ENCODE results near the gene UMODL1. TPM values are rescaled to one million over a fixed set of nuclear protein-coding genes. Genes with fewer than 3 reads are reported as not detected.

UMODL1 gene
- total and polyA plus RNA-seq, 2 of the 13 experiments (the other 11 are each of a cell fraction or from before 2014, with no cell fraction given) = not detected

- no peak for TF ChIP-seq POGK (CRISPR knock-in tag; conservative IDR thresholded peaks at IDR 0.05)
- no peak for TF ChIP-seq NR3C1 (CRISPR knock-in tag; IDR thresholded peaks at IDR 0.05)
- no peak for TF ChIP-seq DR1 (CRISPR knock-in tag; IDR thresholded peaks at IDR 0.05)
- TF ChIP-seq CSRNP1 (CRISPR knock-in tag; IDR thresholded peaks at IDR 0.05) = no peak
- TF ChIP-seq KDM4B (CRISPR knock-in tag; IDR thresholded peaks at IDR 0.05) = no peak
- no peak for TF ChIP-seq ZNF335 (CRISPR knock-in tag; IDR thresholded peaks at IDR 0.05)
- no peak for TF ChIP-seq KLF15 (CRISPR knock-in tag; IDR thresholded peaks at IDR 0.05; ENCODE audit: borderline replicate concordance)
Measured at GRCh38 chr21:42062236-42063022, 8.7 kb upstream of the UMODL1 start (continued).

GRCh38 chr21:42063191-42063570, 7.9 kb upstream of the UMODL1 start:
- no peaks in the 10 kb centered on the region for H3K36me3 ChIP-seq (replicated peaks in 1 of 2; ENCODE audit: control insufficient read depth in 1 of 2, insufficient read depth in 2 of 2, low read length in 2 of 2)
- no peaks in the 10 kb centered on the region for H4K20me1 ChIP-seq (ENCODE audit: insufficient read depth, low read length)
- no peak for FAIRE-seq
- H2AFZ ChIP-seq (ENCODE audit: low read length) = no peak overlapping the region
- in situ Hi-C loops (cut with HindIII; ENCODE audit: extremely low pct_ligation_motif_present, low pct_unique_long_range_greater_than_20kb) (no loop called here), intact Hi-C loops (cut with micrococcal nuclease; ENCODE audit: unreplicated experiment) (no loop called here)
- H3K4me3 ChIP-seq (replicated peaks in 1 of 3; ENCODE audit: insufficient read depth in 1 of 3, low read depth in 2 of 3, low read length in 3 of 3) = no peak overlapping the region
- H3K9me3 ChIP-seq (ENCODE audit: low read length) = no peaks in the 10 kb centered on the region
- no peak overlapping the region for H3K27ac ChIP-seq (ENCODE audit: extremely low read length, insufficient read depth, low read length)
- H3K9ac ChIP-seq (ENCODE audit: insufficient read depth, low read depth, low read length) = no peak overlapping the region
- no peaks in the 10 kb centered on the region for H3K79me2 ChIP-seq (ENCODE audit: insufficient read depth, low read length)
- TF ChIP-seq MIXL1 (CRISPR knock-in tag; IDR thresholded peaks at IDR 0.05) (no peak), ATF7 (IDR thresholded peaks at IDR 0.05) (no peak), ATF7 (CRISPR knock-in tag; IDR thresholded peaks at IDR 0.05) (no peak), ADNP (CRISPR knock-in tag; IDR thresholded peaks at IDR 0.05) (no peak), KDM4B (CRISPR knock-in tag; IDR thresholded peaks at IDR 0.05) (no peak), BORCS8-MEF2B (CRISPR knock-in tag; IDR thresholded peaks at IDR 0.05) (no peak)
- peaks cover 22% of the 10 kb centered on the region; the same call in 1 of the 2 replicates for H3K4me1 ChIP-seq (ENCODE audit: insufficient read depth, low read length)
- ChIA-PET CTCF (ENCODE audit: low intra/inter-chr PET ratio, low total read pairs) (no interaction called here), POLR2A (no interaction called here)
- WGBS (ENCODE audit: low lambda C conversion rate) = 0% methylated on average over 1 of the region's 4 CpGs
- H3K4me2 ChIP-seq (ENCODE audit: low read depth, low read length) = no peak overlapping the region
- no TSS peak for BruUV-seq (replicated peaks)
- no peak for DNase-seq (ENCODE audit: low spot score)
- H3K27me3 ChIP-seq (ENCODE audit: control insufficient read depth in 1 of 2, insufficient read depth in 2 of 2, low read length in 2 of 2) = peaks cover 17 to 81% of the 10 kb centered on the region in 2 experiments; a peak in 4 of 5 replicates
- ATAC-seq = no peak
